LNCAP (cell line): ENCODE results near the gene BLCAP.

Experiments used
- TF ChIP-seq, protein P1 (sequence below): fragments of 450-650 bp; IDR thresholded peaks from 2 replicates; pipeline ENCODE4 v1.5.1; 2017; ENCODE audit warnings: mild to moderate bottlenecking

Gene BLCAP

GRCh38 chr20:37501940-37502339 lies 25.7 kb downstream of the BLCAP start:
- TF ChIP-seq, protein P1, sequence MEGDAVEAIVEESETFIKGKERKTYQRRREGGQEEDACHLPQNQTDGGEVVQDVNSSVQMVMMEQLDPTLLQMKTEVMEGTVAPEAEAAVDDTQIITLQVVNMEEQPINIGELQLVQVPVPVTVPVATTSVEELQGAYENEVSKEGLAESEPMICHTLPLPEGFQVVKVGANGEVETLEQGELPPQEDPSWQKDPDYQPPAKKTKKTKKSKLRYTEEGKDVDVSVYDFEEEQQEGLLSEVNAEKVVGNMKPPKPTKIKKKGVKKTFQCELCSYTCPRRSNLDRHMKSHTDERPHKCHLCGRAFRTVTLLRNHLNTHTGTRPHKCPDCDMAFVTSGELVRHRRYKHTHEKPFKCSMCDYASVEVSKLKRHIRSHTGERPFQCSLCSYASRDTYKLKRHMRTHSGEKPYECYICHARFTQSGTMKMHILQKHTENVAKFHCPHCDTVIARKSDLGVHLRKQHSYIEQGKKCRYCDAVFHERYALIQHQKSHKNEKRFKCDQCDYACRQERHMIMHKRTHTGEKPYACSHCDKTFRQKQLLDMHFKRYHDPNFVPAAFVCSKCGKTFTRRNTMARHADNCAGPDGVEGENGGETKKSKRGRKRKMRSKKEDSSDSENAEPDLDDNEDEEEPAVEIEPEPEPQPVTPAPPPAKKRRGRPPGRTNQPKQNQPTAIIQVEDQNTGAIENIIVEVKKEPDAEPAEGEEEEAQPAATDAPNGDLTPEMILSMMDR = no peak

GRCh38 chr20:37500311-37500710 lies 27.4 kb downstream of the BLCAP start:
- TF ChIP-seq, protein P1 = no peak

DNA sequence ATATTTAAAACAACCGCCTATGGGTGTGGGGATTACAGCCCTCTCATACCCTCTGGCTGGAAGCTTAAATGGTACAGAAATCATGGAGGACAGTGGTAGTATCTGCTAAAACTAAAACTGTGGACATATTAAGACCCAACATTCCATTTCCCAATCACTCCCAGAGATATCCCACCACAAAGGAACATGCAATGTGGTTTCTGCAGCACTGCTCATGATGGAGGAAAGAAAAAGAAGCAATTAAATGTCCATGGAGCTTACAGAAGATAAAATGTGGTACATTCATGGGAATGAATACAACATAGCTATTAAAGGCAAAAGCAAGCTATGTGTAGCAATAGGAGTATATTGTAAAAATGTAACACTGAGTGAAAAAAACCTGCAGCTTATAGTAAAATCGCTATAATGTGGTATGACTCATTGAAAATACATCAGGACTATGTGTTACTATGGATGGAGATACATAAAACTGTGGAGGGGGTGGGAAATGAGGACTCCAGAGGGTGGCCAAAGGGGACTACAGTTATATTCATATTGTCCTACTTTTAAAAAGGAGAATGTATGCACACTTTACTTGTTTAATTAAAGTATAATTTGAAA lies 29.5 kb downstream of the BLCAP start:
- TF ChIP-seq, protein P1 = no peak

- TF ChIP-seq, protein P1 = no peak
Measured at GRCh38 chr20:37494796-37495195, 32.9 kb downstream of the BLCAP start.

DNA sequence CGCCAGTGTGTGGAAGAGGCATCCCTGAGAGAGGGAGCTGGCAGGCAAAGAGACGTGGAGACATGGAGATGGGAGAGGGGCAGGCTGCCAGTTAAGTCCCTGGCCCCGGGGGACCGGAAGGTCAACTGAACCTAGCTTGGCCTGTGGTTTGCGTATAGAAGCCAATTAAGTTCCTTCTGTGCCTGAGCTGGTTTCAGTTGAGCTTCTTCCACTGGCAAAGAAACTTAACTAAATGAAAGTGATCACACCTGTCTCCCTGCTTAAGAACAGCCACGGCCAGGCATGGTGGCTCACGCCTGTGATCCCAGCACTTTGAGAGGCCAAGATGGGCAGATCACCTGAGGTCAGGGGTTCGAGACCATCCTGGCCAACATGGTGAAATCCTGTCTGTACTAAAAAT lies 33.4 kb downstream of the BLCAP start:
- TF ChIP-seq, protein P1 = no peak

- TF ChIP-seq, protein P1 = no peak
Measured at GRCh38 chr20:37492945-37493344, 34.7 kb downstream of the BLCAP start.

GRCh38 chr20:37492096-37492625 lies 35.5 kb downstream of the BLCAP start:
- TF ChIP-seq, protein P1 = no peak
